ENCODE measurements around the gene ABCC9. TPM values are rescaled to one million over a fixed set of nuclear protein-coding genes. Genes with fewer than 3 reads are reported as not detected.

The ABCC9 gene
- total RNA-seq, 2 donors from 2014 or later: 0.22 TPM; not detected in 1

DNA sequence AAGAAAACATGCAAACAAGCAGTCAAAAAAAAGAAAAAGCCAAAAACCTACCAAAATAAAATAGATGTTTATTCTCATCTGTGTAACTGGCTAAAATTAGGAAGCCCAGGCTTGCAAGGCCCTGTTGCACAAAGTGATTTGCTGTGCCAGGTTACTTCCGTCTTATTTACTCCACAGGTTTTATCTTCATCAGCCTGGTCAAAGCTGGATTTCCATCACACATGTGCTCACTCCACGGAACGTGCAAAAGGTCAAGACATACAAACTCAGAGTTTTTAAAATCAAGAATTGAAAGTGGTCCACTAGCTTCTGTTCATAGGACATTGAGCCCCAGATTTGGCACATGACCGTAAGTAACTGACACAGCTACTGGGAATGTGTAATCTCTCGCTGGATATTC, 181.5 kb downstream of the ABCC9 start:
- 91 to 92% methylated on average over 5 of the region's 5 CpGs for WGBS, 2 experiments (ENCODE audit: insufficient coverage in 1 of 2, insufficient read length in 1 of 2)
- Mint-ChIP-seq H3K36me3 (ENCODE audit: low read depth) (no peaks in the 10 kb centered on the region), H3K27ac (no peak overlapping the region), H3K9me3 (no peaks in the 10 kb centered on the region), H3K4me3 (no peak overlapping the region), H3K4me1 (no peaks in the 10 kb centered on the region), H3K27me3 (ENCODE audit: insufficient read depth) (peaks cover 5% of the 10 kb centered on the region)
- Histone ChIP-seq H3K9ac (ENCODE audit: extremely low read depth, low read length, poor library complexity, severe bottlenecking) (no peak overlapping the region), H3K36me3 (ENCODE audit: control insufficient read depth, insufficient read depth, low read length) (no peaks in the 10 kb centered on the region), H3K4me3 (ENCODE audit: low read length) (no peak overlapping the region), H3K27ac (ENCODE audit: low read depth, low read length) (no peak overlapping the region), H3K9me3 (ENCODE audit: control insufficient read depth, low read length) (no peaks in the 10 kb centered on the region), H3K27me3 (ENCODE audit: control insufficient read depth, insufficient read depth, low read length, poor library complexity, severe bottlenecking) (peaks cover 14% of the 10 kb centered on the region), H3K4me1 (ENCODE audit: control insufficient read depth, insufficient read depth, low read length) (no peaks in the 10 kb centered on the region)
- TF ChIP-seq, protein P1, sequence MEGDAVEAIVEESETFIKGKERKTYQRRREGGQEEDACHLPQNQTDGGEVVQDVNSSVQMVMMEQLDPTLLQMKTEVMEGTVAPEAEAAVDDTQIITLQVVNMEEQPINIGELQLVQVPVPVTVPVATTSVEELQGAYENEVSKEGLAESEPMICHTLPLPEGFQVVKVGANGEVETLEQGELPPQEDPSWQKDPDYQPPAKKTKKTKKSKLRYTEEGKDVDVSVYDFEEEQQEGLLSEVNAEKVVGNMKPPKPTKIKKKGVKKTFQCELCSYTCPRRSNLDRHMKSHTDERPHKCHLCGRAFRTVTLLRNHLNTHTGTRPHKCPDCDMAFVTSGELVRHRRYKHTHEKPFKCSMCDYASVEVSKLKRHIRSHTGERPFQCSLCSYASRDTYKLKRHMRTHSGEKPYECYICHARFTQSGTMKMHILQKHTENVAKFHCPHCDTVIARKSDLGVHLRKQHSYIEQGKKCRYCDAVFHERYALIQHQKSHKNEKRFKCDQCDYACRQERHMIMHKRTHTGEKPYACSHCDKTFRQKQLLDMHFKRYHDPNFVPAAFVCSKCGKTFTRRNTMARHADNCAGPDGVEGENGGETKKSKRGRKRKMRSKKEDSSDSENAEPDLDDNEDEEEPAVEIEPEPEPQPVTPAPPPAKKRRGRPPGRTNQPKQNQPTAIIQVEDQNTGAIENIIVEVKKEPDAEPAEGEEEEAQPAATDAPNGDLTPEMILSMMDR (conservative IDR thresholded peaks at IDR 0.05): no peak
- no peak for DNase-seq

DNA sequence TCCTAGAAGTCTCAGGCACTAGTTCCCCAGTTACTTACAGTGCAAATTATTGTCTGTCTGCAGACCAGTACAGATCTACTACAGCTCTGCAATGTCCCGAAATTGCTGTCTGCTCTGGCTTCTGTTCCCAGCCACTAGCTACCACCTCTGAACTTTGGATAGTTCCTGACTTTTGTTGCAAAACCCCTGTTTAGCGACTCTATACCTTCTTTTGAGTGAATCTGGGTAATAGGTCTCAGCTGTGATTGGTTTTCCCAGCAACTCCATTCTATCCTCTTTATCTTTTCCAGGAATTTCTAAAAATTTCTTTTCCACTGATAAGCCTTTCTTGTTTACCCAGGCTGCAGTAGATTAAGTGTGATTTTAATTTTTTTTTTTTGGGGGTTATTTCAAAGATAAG, 183.5 kb downstream of the ABCC9 start:
- DNase-seq: no peak
- TF ChIP-seq, protein P1 (conservative IDR thresholded peaks at IDR 0.05): no peak
- no peak overlapping the region for H3K27ac Mint-ChIP-seq
- H3K36me3 Mint-ChIP-seq (ENCODE audit: low read depth): no peaks in the 10 kb centered on the region
- no peaks in the 10 kb centered on the region for H3K4me1 Mint-ChIP-seq
- Histone ChIP-seq H3K27me3 (ENCODE audit: control insufficient read depth, insufficient read depth, low read length, poor library complexity, severe bottlenecking) (peaks cover 4% of the 10 kb centered on the region), H3K9me3 (ENCODE audit: control insufficient read depth, low read length) (no peaks in the 10 kb centered on the region), H3K4me3 (ENCODE audit: low read length) (no peak overlapping the region), H3K4me1 (ENCODE audit: control insufficient read depth, insufficient read depth, low read length) (no peaks in the 10 kb centered on the region), H3K36me3 (ENCODE audit: control insufficient read depth, insufficient read depth, low read length) (no peaks in the 10 kb centered on the region), H3K9ac (ENCODE audit: extremely low read depth, low read length, poor library complexity, severe bottlenecking) (no peak overlapping the region), H3K27ac (ENCODE audit: low read depth, low read length) (no peak overlapping the region)
- peaks cover 3% of the 10 kb centered on the region for H3K27me3 Mint-ChIP-seq (ENCODE audit: insufficient read depth)
- WGBS, 2 experiments (ENCODE audit: insufficient coverage in 1 of 2, insufficient read length in 1 of 2): 89 to 100% methylated on average over 1 to 2 of the region's 2 CpGs
- no peak overlapping the region for H3K4me3 Mint-ChIP-seq
- no peaks in the 10 kb centered on the region for H3K9me3 Mint-ChIP-seq

DNA sequence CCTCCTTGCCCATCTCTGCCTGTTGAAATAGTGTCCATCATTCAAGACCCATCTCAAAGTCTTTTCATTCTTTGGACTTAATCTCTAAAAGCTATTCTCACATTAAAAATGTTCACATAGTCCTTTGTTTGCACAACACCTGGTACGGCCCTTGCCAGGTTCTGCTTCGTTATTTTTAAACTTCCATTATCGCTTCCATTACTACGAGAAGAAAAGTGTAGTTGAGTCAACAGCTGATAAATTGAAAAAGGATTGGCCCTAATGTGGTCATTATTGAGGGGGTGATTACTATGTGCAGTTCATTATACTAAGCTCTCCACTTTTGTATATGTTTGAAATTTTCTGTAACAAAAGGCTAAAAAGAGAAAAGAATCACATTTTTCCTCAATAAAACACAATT, 184.5 kb downstream of the ABCC9 start:
- Mint-ChIP-seq H3K27ac (no peak overlapping the region), H3K4me1 (no peaks in the 10 kb centered on the region), H3K9me3 (no peaks in the 10 kb centered on the region), H3K36me3 (ENCODE audit: low read depth) (no peaks in the 10 kb centered on the region), H3K27me3 (ENCODE audit: insufficient read depth) (peaks cover 3% of the 10 kb centered on the region), H3K4me3 (no peak overlapping the region)
- Histone ChIP-seq H3K4me3 (ENCODE audit: low read length) (no peak overlapping the region), H3K27me3 (ENCODE audit: control insufficient read depth, insufficient read depth, low read length, poor library complexity, severe bottlenecking) (peaks cover 4% of the 10 kb centered on the region), H3K27ac (ENCODE audit: low read depth, low read length) (no peak overlapping the region), H3K36me3 (ENCODE audit: control insufficient read depth, insufficient read depth, low read length) (no peaks in the 10 kb centered on the region), H3K9me3 (ENCODE audit: control insufficient read depth, low read length) (no peaks in the 10 kb centered on the region), H3K9ac (ENCODE audit: extremely low read depth, low read length, poor library complexity, severe bottlenecking) (no peak overlapping the region), H3K4me1 (ENCODE audit: control insufficient read depth, insufficient read depth, low read length) (no peaks in the 10 kb centered on the region)
- 83 to 100% methylated on average over 1 to 4 of the region's 4 CpGs for WGBS, 2 experiments (ENCODE audit: insufficient coverage in 1 of 2, insufficient read length in 1 of 2)
- TF ChIP-seq, protein P1 (conservative IDR thresholded peaks at IDR 0.05): no peak
- no peak for DNase-seq
